GM12878 (cell line): ENCODE results near the gene SLC27A5. TPM values are rescaled to one million over a fixed set of nuclear protein-coding genes. Genes with fewer than 3 reads are reported as not detected.

Experiments used
- CREM ChIP-seq: IDR thresholded peaks from 2 replicates; pipeline ENCODE4 v1.6.1; 2014; ENCODE audit warnings: antibody characterized with exemption, low read depth
- HDAC2 ChIP-seq: fragments of 200-600 bp; sonication (generic); IDR thresholded peaks from 2 replicates; pipeline ENCODE4 v1.6.1; 2017
- RCOR1 ChIP-seq: conservative IDR thresholded peaks from 2 replicates; pipeline ENCODE4 v1.6.1; 2012; ENCODE audit warnings: low read depth, low read length, improper control_type of control experiment
- SMC3 ChIP-seq: IDR thresholded peaks from 2 replicates; pipeline ENCODE4 v1.6.1; 2011; ENCODE audit warnings: low read length, improper control_type of control experiment, borderline replicate concordance
- SREBF1 ChIP-seq: IDR thresholded peaks from 2 replicates; pipeline ENCODE4 v1.6.1; 2012; ENCODE audit warnings: mild to moderate bottlenecking, low read length
- ZSCAN29 ChIP-seq: fragments of 450-650 bp; IDR thresholded peaks from 2 replicates; pipeline ENCODE4 v1.6.1; 2017; ENCODE audit warnings: mild to moderate bottlenecking, moderate library complexity
- polyA plus RNA-seq, 11 experiments: library from polyadenylated mRNA; depleted of rRNA in 4 of 11; unstranded in 6 of 11; stranded (reverse) in 5 of 11; fragments of >200 nt; fragmentation: Nextera tagmentation in 4 of 11; fragmentation: Illumina TruSeq in 1 of 11; extraction: Ambion mirVana in 4 of 11; extraction: Trizol in 1 of 11; gene quantifications; 1 replicate in 1 of 11; 2 replicates in 10 of 11; pipeline versions ENCODE4 v1.2.1 to v1.2.3, GENCODE V29; 2011 to 2016; ENCODE audit warnings: inconsistent platforms in 2 of 11, missing spikeins in 2 of 11, low read depth in 1 of 11
- total RNA-seq, 4 experiments: library from RNA; depleted of rRNA in 3 of 4; stranded (reverse); fragments of >200 nt in 3 of 4; fragmentation: Illumina TruSeq in 1 of 4; extraction: Trizol in 1 of 4; gene quantifications; 2 replicates each; pipeline versions ENCODE4 v1.2.1 to v1.2.3, GENCODE V29; 2013 to 2021
- TF ChIP-seq, protein P1 (sequence below): fragments of 450-650 bp; IDR thresholded peaks from 2 replicates; pipeline ENCODE4 v1.6.1; 2017; ENCODE audit warnings: low read depth, mild to moderate bottlenecking, moderate library complexity
- TF ChIP-seq, protein P2 (sequence below): fragments of 450-650 bp; IDR thresholded peaks from 2 replicates; pipeline ENCODE4 v1.6.1; 2016; ENCODE audit warnings: mild to moderate bottlenecking
- TF ChIP-seq, protein P3 (sequence below), 3 experiments: IDR thresholded peaks in 2 of 3; conservative IDR thresholded peaks in 1 of 3; 2 replicates each; pipeline ENCODE4 v1.5.1; 2011; ENCODE audit warnings: low read depth in 3 of 3, low read length in 3 of 3, mild to moderate bottlenecking in 3 of 3, control low read depth in 2 of 3, moderate library complexity in 2 of 3, inconsistent platforms in 1 of 3, mixed read lengths in 1 of 3; ENCODE audit not compliant: control insufficient read depth in 2 of 3, insufficient read depth in 1 of 3; ENCODE audit errors: extremely low read depth in 1 of 3
- TF ChIP-seq, protein P4 (sequence below): IDR thresholded peaks from 2 replicates; pipeline ENCODE4 v1.6.1; 2011; ENCODE audit warnings: low read depth, low read length, improper control_type of control experiment, borderline replicate concordance

The SLC27A5 gene
- total and polyA plus RNA-seq, 10 of the 15 experiments (the other 5 are each of a cell fraction or from before 2014, with no cell fraction given) = 21.2 to 127 (median 31.8) TPM

DNA sequence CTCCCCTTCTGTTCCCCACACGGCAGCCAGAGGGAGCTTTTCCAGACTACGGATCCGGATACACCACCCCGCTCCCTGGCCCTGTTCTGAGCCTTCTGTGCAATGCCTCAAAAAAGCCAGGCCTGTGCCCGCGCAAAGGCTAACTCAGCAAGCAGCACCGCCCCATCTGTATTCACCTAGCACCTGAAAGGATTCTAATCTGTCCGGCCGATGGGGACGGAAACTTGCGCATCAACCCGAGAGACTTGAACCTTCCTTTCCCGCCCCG lies 7.2 kb upstream of the SLC27A5 start (continued):
- TF ChIP-seq SMC3 (peak; percentile 19; the same call in 1 of the 2 replicates), RCOR1 (no peak), CREM (no peak), HDAC2 (no peak), SREBF1 (no peak), ZSCAN29 (peak; percentile 60; the same call in 1 of the 2 replicates)
- TF ChIP-seq, protein P1, sequence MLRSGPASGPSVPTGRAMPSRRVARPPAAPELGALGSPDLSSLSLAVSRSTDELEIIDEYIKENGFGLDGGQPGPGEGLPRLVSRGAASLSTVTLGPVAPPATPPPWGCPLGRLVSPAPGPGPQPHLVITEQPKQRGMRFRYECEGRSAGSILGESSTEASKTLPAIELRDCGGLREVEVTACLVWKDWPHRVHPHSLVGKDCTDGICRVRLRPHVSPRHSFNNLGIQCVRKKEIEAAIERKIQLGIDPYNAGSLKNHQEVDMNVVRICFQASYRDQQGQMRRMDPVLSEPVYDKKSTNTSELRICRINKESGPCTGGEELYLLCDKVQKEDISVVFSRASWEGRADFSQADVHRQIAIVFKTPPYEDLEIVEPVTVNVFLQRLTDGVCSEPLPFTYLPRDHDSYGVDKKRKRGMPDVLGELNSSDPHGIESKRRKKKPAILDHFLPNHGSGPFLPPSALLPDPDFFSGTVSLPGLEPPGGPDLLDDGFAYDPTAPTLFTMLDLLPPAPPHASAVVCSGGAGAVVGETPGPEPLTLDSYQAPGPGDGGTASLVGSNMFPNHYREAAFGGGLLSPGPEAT = no peak
- TF ChIP-seq, protein P2, sequence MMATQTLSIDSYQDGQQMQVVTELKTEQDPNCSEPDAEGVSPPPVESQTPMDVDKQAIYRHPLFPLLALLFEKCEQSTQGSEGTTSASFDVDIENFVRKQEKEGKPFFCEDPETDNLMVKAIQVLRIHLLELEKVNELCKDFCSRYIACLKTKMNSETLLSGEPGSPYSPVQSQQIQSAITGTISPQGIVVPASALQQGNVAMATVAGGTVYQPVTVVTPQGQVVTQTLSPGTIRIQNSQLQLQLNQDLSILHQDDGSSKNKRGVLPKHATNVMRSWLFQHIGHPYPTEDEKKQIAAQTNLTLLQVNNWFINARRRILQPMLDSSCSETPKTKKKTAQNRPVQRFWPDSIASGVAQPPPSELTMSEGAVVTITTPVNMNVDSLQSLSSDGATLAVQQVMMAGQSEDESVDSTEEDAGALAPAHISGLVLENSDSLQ = no peak
- TF ChIP-seq, protein P3, sequence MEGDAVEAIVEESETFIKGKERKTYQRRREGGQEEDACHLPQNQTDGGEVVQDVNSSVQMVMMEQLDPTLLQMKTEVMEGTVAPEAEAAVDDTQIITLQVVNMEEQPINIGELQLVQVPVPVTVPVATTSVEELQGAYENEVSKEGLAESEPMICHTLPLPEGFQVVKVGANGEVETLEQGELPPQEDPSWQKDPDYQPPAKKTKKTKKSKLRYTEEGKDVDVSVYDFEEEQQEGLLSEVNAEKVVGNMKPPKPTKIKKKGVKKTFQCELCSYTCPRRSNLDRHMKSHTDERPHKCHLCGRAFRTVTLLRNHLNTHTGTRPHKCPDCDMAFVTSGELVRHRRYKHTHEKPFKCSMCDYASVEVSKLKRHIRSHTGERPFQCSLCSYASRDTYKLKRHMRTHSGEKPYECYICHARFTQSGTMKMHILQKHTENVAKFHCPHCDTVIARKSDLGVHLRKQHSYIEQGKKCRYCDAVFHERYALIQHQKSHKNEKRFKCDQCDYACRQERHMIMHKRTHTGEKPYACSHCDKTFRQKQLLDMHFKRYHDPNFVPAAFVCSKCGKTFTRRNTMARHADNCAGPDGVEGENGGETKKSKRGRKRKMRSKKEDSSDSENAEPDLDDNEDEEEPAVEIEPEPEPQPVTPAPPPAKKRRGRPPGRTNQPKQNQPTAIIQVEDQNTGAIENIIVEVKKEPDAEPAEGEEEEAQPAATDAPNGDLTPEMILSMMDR (IDR thresholded peaks at IDR 0.05 in 2 of 3, conservative IDR thresholded peaks at IDR 0.05 in 1 of 3; ENCODE audit: control insufficient read depth in 2 of 3, extremely low read depth in 1 of 3, insufficient read depth in 1 of 3, low read depth in 3 of 3, low read length in 3 of 3) = peak in 2 of 3 experiments; percentile 58 to 65; a peak in 3 of 6 replicates
- TF ChIP-seq, protein P4, sequence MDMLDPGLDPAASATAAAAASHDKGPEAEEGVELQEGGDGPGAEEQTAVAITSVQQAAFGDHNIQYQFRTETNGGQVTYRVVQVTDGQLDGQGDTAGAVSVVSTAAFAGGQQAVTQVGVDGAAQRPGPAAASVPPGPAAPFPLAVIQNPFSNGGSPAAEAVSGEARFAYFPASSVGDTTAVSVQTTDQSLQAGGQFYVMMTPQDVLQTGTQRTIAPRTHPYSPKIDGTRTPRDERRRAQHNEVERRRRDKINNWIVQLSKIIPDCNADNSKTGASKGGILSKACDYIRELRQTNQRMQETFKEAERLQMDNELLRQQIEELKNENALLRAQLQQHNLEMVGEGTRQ = no peak
